ENCODE data around the gene LPGAT1. TPM values are rescaled to one million over a fixed set of nuclear protein-coding genes. Genes with fewer than 3 reads are reported as not detected.
A peak's percentile ranks its signal among the peaks of the same experiment; 100 is the strongest.
"Not testable (repeated sequence)": the region's sequence is repeated elsewhere in the genome, so short reads cannot be mapped to it uniquely, and the experiment has no call there.

LPGAT1 gene, protein sequence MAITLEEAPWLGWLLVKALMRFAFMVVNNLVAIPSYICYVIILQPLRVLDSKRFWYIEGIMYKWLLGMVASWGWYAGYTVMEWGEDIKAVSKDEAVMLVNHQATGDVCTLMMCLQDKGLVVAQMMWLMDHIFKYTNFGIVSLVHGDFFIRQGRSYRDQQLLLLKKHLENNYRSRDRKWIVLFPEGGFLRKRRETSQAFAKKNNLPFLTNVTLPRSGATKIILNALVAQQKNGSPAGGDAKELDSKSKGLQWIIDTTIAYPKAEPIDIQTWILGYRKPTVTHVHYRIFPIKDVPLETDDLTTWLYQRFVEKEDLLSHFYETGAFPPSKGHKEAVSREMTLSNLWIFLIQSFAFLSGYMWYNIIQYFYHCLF
- polyA plus RNA-seq (2012; ENCODE audit: insufficient read depth, insufficient read length, low read depth), result 9.3 TPM

DNA sequence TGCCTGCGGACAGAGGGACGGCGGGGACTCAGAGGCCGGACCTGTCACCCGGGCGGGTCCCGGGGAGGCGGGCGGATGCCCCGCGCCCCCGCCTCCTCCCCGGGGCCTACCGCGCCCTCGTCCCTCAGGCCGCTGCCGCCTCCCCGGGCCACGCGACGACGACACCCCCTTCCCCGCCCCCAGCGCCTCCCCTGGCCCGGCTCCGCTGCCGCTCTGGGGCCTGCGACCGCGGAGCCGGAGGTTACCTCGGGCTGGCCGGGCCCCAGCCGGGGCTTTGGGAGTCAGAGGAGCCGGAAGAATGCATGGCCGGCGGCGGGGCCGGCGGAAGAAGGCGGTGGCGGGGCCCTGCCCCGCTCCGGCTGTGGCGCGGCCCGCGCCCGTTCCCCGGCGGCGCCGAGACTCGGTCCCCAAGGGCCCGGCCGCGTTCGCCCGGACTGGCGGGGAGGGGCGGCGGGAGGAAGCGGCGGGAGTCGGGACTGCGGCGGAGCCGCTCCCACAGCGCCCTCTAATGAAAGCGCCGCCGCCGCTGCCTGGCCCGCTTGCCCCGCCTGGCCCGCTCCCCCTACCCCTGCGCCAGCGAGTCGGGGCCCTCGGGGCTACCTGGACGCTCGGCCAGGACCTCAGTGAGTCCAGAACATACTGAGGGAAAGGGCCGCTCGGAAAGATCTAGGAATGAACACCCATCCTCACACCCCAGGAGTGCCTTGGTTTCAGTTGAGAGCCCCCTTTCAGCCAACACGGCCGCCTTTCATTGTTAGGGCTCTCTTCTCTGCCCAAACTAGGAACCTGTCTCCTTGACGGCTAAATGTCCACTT is at the start of gene LPGAT1:
Gene LPGAT1, minus strand, starts transcription at position 436 of the 815 bp plus-strand sequence. CDS start 1,467 bp downstream, outside the sequence.
- TF ChIP-seq, protein P1, sequence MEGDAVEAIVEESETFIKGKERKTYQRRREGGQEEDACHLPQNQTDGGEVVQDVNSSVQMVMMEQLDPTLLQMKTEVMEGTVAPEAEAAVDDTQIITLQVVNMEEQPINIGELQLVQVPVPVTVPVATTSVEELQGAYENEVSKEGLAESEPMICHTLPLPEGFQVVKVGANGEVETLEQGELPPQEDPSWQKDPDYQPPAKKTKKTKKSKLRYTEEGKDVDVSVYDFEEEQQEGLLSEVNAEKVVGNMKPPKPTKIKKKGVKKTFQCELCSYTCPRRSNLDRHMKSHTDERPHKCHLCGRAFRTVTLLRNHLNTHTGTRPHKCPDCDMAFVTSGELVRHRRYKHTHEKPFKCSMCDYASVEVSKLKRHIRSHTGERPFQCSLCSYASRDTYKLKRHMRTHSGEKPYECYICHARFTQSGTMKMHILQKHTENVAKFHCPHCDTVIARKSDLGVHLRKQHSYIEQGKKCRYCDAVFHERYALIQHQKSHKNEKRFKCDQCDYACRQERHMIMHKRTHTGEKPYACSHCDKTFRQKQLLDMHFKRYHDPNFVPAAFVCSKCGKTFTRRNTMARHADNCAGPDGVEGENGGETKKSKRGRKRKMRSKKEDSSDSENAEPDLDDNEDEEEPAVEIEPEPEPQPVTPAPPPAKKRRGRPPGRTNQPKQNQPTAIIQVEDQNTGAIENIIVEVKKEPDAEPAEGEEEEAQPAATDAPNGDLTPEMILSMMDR (IDR thresholded peaks at IDR 0.05; ENCODE audit: low read depth, low read length), result peak; percentile 45
- H3K9me3 ChIP-seq, result no peaks in the 10 kb centered on the region
- H3K4me3 ChIP-seq (ENCODE audit: low read depth, low read length), result peak within 1 kb of the TSS; percentile 89
- peak; percentile 87 for DNase-seq
- peaks cover 18% of the 10 kb centered on the region for H3K4me1 ChIP-seq
- H3K36me3 ChIP-seq, result no peaks in the 10 kb centered on the region
- no peaks in the 10 kb centered on the region for H3K27me3 ChIP-seq

GRCh38 chr1:211879475-211879874 is 48.9 kb upstream of the LPGAT1 start:
- no peak for DNase-seq
- H3K27me3 ChIP-seq, result no peaks in the 10 kb centered on the region
- no peaks in the 10 kb centered on the region for H3K9me3 ChIP-seq
- no peak overlapping the region for H3K4me3 ChIP-seq (ENCODE audit: low read depth, low read length)
- TF ChIP-seq, protein P1 (IDR thresholded peaks at IDR 0.05; ENCODE audit: low read depth, low read length), result no peak
- H3K36me3 ChIP-seq, result no peaks in the 10 kb centered on the region
- H3K4me1 ChIP-seq, result no peaks in the 10 kb centered on the region

DNA sequence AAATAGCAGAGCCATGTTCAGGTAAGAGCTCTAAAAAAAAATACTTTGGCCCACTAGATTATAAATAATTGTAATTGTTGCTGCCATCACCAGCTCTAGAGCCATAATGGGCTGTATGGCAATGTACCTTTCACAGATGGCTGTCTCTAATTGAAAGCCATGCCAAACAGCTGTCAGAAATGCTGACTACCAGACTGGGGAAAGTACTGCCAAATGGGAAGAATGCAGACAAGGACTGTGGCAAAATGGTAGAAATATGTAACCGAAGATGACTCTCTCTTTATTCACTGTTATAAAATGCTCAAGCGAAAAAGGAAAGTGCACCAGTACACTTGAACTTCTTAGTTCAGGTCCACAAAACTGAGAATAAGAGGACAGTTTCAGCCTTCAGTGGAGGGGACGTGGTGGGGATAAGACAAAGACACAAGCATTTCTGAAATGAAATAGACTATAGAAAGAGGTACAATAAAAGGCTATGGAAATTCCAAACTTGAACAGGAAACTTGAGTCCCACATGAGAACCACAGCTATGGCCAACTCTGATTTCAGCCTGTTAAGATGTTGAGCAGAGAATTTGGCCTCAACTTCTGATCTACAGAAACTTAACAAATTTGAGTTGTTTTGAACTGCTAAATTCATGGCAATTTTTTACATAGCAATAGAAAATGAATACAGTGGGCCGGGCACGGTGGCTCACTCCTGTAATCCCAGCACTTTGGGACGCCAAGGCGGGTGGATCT is 46.5 kb upstream of the LPGAT1 start:
- Histone ChIP-seq H3K9me3 (no peaks in the 10 kb centered on the region), H3K4me1 (no peaks in the 10 kb centered on the region), H3K4me3 (ENCODE audit: low read depth, low read length) (no peak overlapping the region), H3K36me3 (no peaks in the 10 kb centered on the region), H3K27me3 (no peaks in the 10 kb centered on the region)
- DNase-seq, result no peak
- TF ChIP-seq, protein P1 (IDR thresholded peaks at IDR 0.05; ENCODE audit: low read depth, low read length), result no peak

DNA sequence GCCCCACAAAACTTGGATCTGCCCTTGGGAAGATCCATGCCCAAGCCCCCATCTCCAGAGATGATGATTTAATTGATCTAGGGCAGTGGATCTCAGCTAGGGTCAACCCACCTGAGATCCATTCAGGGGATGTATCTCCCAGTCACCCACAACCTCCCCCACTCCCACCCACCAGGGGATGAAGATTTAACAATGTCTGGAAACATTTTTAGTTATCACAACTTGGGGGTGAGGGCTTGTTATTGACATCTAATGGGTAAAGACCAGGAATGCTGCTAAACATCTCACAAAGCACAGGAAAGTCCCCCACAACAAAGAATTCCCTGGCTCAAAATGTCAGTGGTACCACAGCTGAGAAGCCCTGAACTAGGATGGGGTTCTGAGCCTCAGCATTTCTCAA is 45.0 kb upstream of the LPGAT1 start:
- Histone ChIP-seq H3K27me3 (no peaks in the 10 kb centered on the region), H3K9me3 (no peaks in the 10 kb centered on the region), H3K4me3 (ENCODE audit: low read depth, low read length) (no peak overlapping the region), H3K36me3 (no peaks in the 10 kb centered on the region), H3K4me1 (no peaks in the 10 kb centered on the region)
- no peak for DNase-seq
- TF ChIP-seq, protein P1 (IDR thresholded peaks at IDR 0.05; ENCODE audit: low read depth, low read length), result no peak

DNA sequence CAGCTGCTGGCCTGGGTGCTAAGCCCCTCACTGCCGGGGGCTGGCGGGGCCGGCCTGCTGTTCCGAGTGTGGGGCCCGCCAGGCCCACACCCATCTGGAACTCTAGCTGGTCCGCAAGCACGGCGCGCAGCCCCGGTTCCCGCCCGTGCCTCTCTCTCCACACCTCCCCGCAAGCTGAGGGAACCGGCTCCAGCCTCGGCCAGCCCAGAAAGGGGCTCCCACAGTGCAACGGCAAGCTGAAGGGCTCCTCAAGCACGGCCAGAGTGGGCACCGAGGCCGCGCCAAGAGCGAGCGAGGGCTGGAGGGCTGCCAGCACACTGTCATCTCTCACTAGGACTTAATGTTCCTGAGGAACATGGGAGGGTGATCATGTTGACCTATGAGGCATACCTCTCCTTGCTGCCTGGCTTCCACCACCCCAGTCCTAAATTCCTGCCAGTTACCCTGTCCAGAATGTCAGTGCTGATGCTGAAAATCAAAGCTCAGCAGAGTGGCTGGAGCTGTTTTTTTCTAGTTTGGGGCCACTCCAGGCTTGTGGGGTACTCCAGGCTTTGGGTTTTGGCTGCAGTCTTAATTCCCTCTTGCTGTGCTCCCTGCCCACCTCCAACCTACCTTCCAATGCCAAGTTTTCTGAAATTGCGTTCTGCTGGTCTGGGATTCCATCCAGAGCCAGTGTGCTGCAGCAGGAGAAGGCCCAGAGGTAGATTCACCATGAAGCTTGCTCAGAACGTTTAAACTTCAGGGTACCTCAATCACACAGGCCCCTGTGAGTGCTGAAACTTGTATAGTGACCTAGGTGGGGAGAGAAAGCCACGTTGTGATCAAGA is 44.2 kb upstream of the LPGAT1 start:
- H3K27me3 ChIP-seq, result no peaks in the 10 kb centered on the region
- H3K9me3 ChIP-seq, result no peaks in the 10 kb centered on the region
- no peak overlapping the region for H3K4me3 ChIP-seq (ENCODE audit: low read depth, low read length)
- H3K4me1 ChIP-seq, result no peaks in the 10 kb centered on the region
- TF ChIP-seq, protein P1 (IDR thresholded peaks at IDR 0.05; ENCODE audit: low read depth, low read length), result no peak
- DNase-seq, result no peak
- no peaks in the 10 kb centered on the region for H3K36me3 ChIP-seq

DNA sequence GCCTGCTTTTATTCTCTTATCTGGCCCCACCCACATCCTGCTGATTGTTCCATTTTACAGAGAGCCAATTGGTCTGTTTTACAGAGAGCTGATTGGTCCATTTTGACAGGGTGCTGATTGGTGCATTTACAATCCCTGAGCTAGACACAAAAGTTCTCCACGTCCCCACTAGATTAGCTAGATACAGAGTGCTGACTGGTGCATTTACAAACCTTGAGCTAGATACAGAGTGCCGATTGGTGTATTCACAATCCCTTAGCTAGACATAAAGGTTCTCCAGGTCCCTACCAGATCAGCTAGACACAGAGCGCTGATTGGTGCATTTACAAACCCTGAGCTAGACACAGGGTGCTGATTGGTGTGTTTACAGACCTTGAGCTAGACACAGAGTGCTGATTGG is 43.2 kb upstream of the LPGAT1 start:
- H3K36me3 ChIP-seq; DNase-seq; H3K9me3 ChIP-seq; H3K4me1 ChIP-seq; H3K27me3 ChIP-seq; H3K4me3 ChIP-seq (ENCODE audit: low read depth, low read length): not testable (repeated sequence)
